Left kidney (tissue), 2 donors: ENCODE measurements around the gene TMEM39B. TPM values are rescaled to one million over a fixed set of nuclear protein-coding genes. Genes with fewer than 3 reads are reported as not detected.
"Not testable (repeated sequence)": the region's sequence is repeated elsewhere in the genome, so short reads cannot be mapped to it uniquely, and the experiment has no call there.

Experiments
- DNase-seq: peaks from one replicate; pipeline ENCODE4 v3.0.0-alpha.2; 2013
- polyA plus RNA-seq: library from polyadenylated mRNA; unstranded; fragments of 120-200 nt; gene quantifications from one replicate; pipeline ENCODE4 v1.2.1, GENCODE V29; 2013; ENCODE audit not compliant: insufficient read length

Gene TMEM39B
- polyA plus RNA-seq, 1 donor: 19.8 TPM

DNA sequence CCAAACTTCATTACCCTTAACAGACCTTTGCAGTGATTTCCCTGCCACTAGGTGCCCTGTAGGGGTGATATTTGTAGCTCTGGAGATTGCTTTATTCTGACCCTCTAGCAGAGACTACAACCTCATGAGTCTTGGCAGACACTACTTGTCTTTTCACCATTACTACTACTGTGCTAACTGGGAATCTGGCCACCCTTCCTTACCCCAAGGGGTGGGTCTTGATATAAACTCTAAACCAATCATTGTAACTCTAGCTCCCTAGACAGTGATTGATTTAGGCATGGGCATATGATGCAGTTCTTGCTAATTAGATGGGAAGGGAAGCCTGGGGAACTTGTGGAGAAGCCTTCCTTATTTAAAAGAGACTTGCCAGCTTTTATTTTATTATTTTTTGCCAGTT, 39.0 kb downstream of the TMEM39B start:
- DNase-seq: no peak

DNA sequence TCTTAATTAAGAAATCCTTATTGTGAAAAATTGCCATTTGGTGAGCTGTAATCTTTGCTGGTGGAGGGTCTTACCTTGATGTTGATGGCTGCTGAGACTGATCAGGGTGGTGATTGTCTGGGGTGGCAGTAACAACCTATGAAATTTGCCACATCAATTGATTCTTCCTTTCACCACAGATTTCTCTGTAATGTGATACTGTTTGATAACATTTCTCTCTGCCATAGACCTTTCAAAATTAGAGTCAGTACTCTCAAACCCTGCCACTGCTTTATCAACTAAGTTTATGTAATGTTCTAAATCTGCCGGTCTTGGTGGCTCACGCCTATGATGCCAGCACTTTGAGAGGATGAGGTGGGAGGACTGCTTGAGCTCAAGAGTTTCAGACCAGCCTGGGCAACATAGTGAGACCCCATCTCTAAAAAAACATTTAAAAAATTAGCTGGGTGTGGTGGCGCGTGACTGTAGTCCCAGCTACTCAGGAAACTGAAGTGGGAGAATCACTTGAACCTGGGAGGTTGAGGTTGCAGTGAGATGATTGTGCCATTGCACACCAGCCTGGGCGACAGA, 40.2 kb downstream of the TMEM39B start:
- no peak for DNase-seq

DNA sequence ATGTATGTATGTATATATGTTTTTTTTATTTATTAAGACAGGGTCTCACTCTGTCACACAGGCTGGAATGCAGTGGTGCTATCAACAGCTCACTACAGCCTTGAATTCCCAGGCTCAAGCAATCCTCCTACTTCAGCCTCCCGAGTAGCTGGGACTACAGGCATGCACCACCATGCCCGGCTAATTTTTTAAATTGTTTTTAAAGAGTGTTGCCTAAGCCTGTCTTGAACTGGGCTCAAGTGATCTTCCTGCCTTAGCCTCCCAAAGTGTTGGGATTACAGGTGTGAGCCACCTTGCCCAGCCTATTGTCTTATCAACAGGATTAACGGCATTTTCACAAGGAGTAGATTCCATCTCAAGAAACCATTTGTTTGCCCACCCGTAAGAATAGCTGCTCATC, 40.7 kb downstream of the TMEM39B start:
- DNase-seq: not testable (repeated sequence)

DNA sequence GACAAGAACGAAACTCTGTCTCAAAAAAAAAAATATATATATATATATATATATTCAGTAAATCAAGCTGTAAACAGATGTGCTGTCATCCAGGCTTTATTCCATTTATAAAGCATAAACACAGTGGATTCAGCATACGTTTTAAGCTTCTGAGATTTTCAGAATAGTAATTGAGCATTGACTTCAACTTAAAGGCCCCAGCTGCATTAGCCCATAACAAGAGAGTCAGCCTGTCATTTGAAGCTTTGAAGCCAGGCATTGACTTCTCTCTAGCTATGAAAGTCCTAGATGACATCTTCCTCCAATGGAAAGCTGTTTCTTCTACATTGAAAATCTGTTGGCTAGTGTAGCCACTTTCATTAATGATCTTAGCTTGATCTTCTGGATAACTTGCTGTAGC, 41.7 kb downstream of the TMEM39B start:
- no peak for DNase-seq

DNA sequence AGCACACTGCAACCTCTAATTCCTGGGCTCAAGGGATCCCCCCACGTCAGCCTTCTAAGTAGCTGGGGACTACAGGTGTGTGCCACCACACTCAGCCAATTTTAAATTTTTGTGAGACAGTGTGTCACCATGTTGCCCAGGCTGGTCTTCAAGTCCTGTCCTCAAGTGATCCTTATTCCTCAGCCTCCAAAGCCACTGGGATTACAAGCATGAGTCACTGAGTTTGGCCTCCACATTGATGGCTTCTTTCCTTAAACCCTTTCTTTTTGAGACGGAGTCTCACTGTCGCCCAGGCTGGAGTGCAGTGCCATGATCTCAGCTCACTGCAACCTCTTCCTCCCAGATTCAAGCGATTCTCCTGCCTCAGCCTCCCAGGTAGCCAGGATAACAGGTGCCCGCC, 42.8 kb downstream of the TMEM39B start:
- no peak for DNase-seq

DNA sequence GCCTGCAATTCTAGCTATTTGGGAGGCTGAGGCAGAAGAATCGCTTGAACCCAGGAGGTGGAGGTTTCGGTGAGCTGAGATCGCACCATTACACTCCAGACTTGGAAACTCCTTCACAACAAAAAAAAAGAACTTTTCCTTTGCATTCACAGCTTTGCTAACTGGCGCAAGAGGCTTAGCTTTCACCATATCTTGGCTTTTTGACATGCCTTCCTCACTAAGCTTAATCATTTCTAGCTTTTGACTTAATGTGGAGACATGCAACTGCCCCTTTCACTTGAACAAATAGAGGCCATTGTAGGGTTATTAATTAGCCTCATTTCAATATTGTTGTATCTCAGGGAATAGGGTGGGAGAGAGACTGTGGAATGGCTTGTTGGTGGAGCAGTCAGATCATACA, 43.8 kb downstream of the TMEM39B start:
- no peak for DNase-seq

DNA sequence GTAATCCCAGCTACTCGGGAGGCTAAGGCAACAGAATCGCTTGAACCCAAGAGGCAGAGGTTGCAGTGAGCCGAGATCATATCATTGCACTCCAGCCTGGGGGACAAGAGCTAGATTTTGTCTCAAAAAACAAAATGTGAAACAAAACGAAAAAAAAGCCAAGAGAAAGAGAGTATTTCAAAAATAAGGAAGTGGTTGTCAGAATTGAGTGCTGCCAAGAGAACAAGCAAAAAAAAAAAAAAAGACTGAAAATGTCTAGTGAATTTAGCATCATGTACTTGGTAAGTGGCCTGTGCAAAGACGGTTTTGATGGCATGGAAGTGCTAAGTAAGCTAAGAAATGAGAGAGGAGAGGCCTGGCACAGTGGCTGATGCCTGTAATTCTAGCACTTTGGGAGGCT, 49.4 kb downstream of the TMEM39B start:
- no peak for DNase-seq

DNA sequence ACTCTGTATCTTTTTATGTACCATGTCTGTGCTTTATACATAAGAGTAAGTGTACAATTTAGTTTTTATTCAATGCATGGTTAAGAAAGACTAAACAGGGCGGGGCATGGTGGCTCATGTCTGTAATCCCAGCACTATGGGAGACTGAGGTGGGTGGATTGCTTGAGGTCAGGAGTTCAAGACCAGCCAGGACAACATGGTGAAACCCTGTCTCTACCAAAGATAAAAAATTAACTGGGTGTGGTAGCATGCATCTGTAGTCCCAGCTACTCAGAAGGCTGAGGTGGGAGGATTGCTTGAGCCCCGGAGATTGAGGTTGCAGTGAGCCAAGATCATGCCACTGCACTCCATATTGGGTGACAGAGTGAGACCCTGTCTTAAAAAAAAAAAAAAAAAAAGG, 50.6 kb downstream of the TMEM39B start:
- DNase-seq: not testable (repeated sequence)

DNA sequence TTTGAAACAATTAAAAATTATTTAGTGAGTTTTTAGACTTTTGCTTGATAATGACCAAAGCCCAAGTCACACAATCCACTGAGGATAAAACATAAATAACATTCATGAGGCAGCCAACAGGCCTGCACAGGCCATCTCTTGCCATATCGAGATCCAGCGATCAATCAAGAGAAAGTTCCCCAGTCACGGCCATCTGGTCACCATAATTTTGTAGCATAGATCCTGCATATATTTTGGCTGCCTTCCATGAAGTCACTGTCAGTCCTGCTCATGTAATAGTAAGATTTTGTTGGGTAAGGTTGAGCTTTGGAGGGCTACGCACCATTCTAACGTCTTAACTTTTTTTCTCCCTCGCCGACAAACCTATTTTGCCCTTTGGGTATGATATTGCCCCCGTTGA, 52.6 kb downstream of the TMEM39B start:
- DNase-seq: no peak

DNA sequence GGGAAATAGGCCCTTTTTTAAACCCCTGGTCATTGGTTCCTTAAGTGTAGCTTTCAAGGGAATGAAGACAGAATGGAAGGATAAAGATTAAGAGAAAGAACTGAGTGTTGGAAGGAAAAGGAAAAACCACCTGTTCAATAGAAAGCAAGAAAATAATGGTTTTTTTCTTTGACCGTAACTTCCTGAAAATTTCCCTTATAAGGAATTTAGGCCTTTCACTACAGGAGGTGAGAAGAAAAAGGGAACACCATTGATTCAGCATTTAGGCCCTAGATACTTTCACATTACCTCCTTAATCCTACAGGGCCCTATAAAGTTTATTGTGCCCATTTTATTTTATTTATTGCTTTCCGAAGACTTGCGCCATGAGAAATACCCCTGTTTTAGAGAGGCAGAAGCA, 54.0 kb downstream of the TMEM39B start:
- DNase-seq: no peak

DNA sequence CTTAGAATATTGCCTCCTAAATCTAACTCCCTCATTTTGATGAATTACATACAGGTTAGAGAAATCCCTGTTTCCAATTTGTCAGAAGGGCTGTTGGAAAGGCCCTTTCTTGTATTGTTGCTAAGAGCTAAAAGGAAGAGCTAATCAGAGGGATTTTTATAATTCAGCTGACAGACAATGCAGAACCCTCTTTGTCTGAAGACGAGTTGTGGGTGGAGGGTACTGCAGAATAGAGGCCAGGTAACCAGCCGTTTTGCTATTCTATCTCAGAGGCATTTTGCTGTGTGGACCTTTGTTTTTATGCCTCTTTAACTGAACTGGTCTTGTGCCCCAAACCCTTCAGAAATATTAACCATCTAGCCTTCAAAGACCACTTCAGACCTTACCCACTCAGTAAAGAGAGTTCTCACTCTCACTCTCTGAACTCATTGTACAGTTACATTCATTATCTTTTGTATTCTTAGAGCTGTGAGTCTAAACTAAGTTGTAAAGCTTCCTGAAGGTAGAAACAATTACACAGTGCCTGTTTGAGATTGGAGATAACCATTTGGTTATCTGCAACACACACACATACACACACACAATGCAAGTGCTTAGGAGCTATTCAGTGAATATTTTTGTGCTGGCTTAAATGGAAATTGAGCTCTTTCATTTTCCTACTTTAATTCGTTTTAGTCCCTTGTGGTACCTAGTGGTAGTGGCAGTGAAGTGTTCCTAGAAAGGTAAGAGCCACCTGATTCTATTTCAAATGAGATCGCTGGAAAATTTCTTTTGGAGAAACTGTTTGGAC, 54.9 kb downstream of the TMEM39B start:
- DNase-seq: no peak

DNA sequence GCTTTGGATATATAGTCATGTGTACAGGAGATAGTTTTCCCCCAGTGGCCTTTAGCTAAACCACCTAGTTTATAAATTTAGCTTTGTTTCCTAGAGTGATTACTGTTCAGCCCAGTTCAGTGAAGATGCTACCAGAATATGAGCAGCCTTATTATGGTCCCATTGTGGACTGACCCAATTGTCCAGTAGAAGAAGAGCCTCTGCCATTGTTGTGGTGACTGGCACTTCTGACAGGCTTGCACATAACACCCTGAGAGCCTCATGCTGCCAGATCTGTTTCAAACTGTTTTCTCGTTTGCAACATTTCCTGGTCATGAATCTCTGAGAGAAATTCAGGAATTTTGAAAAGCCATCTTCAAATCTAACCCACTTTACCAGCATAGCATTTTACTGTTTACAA, 55.7 kb downstream of the TMEM39B start:
- no peak for DNase-seq

DNA sequence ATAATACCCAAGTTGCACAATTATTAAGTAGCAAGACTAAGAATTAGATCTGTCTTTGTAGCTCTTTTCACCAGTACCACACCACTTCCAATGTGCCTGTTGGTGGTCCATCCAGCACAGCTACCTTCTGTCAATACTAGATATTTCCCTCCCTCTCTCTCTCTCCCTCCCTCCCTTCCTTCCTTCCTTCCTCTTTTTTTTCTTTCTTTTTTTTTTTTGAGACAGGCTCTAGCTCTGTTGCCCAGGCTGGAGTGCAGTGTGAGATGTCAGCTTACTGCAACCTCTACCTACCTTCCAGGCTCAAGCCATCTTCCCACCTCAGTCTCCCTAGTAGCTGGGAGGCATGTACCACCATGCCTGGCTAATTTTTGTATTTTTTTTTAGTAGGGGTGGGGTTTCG, 56.2 kb downstream of the TMEM39B start:
- DNase-seq: no peak

DNA sequence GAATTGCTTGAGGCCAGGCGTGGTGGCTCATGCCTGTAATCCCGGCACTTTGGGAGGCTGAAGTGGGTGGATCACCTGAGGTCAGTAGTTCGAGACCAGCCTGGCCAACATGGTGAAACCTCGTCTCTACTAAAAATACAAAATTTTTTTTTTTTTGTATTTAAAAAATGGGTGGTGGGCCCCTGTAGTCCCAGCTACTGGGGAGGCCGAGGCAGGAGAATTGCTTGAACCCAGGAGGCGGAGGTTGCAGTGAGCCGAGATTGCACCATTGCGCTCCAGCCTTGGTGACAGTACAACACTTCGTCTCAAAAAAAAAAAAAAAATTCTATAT, 61.2 kb downstream of the TMEM39B start:
- DNase-seq: not testable (repeated sequence)

DNA sequence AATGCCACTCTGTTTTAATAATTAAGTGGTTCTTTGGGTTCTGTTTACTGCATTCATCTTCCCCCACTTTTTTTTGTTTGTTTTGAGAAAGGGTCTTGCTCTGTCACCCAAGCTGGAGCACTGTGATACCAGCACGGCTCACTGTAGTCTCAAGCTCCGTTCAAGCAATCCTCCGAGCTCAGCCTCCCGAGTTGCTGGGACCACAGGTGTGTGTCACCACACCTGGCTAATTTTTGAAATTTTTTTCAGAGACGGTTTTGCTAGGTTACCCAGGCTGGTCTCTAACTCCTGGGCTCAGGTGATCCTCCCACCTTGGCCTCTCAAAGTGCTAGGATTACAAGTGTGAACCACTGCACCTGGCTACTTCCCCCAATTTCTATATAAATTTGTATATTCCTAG, 64.4 kb downstream of the TMEM39B start:
- DNase-seq: no peak

DNA sequence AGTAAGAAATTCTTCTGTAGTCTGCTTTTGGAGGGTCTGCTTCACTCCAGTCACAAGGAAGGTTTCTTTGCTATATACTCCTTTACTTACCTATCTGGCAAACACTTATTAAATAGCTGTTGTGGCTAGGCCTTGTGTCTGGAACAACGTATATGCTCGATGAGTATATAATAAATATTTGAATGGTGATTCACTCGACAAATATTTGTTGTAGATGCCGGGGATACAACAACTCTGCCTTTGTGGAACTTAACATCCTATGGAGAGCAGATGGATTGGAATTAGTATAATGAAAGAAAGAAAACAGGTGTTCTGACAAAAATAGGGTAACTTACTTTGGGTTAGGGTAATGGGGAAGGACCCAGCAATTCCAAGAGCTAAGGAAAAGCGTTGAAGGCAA, 66.2 kb downstream of the TMEM39B start:
- DNase-seq: no peak

DNA sequence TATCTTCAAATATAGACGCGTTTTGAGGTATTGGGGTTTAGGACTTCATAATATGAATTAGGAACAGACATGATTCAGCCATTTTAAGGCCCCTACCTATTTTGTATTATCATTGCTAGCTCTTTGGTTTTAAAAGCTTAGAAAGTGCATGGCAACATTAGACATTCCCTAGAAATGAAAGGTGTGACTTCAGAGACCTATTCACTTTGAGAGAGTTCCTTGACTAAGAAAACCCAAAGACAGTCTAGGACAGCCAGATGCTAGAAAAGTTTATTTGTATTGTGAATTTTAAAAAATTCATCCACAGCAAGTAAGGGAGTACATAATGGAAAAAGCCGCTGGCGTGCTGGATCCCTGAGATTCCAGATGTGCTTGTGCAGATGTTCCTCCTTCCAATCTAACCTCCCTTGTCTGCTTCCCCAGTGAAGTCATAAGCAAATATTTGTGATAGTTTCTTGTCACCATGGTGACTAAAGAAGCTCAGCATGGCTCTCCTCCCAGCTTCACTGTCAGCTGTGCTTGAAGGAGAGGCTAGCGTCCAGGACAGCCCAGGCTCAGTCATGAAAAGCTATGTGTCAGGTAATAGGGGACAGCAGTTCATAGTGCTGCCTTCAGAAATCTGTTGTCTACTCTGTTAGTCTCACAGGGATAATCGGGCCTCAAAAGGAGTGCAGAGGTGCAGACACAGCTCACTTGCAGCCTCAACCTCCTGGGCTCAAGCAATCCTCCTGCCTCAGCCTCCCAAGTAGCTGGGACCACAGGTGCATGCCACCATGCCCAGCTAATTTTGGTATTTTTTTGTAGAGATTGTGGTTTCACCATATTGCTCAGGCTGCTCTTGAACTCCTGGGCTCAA, 69.9 kb downstream of the TMEM39B start:
- DNase-seq: peak; percentile 56

DNA sequence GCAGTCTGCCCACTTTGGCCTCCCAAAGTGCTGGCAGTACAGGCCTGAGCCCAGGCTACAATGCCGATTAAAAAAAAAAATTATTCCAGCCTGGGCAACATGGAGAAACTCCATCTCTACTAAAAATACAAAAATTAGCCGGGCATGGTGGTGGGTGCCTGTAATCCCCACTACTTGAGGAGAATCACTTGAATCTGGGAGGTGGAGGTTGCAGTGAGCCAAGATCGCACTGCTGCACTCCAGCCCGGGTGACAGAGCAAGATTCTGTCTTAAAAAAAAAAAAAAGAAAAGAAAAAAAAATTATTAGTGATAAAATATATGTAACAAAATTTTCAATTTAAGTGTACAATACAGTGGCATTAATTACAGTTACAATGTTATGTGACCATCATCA, 70.6 kb downstream of the TMEM39B start:
- not testable (repeated sequence) for DNase-seq

DNA sequence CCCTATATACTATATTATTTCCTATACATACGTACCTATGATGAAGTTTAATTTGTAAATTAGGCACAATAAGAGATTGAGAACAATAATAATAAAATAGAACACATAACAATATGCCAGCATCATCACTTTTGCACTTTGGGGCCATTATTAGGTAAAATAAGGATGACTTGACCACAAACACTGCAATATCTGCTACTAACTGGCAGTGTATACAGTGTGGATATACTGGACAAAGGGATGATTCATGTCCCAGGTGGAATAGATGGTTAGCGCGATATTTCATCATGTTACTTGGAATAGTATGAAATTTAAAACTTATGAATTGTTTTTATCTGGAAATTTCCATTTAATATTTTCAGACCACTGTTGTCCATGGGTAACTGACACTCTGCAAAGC, 71.3 kb downstream of the TMEM39B start:
- DNase-seq: no peak

DNA sequence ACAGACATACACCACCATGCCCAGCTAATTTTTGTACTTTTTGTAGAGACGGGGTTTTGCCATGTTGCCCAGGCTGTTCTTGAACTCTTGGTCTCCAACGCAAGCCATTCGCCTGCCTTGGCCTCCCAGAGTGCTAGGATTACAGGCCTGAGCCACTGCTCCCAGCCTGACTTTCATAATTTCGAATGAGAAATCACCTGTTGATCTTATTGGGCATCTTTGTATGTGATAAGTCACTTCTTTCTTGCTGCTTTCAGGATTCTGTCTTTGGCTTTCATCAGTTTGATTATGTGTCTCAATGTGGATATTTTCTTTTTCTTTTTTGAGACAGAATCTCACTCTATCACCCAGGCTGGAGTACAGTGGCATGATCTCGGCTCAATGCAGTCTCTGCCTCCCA, 75.1 kb downstream of the TMEM39B start:
- not testable (repeated sequence) for DNase-seq

DNA sequence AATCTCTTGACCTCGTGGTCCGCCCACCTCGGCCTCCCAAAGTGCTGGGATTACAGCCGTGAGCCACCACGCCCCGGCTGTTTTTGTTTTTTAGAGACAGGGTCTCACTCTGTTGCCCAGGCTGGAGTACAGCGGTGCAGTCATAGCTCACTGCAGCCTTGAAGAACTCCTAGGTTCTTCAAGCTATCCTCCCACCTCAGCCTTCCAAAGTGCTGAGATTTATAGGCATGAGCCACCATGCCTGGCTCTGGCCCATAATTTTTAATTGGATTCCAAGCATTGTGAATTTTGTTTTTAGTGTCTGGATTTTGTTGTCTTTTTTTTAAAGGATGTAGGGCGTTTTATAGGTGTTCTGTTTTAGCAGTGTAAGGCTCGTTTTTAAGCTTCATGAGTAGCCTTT, 78.1 kb downstream of the TMEM39B start:
- DNase-seq: no peak

DNA sequence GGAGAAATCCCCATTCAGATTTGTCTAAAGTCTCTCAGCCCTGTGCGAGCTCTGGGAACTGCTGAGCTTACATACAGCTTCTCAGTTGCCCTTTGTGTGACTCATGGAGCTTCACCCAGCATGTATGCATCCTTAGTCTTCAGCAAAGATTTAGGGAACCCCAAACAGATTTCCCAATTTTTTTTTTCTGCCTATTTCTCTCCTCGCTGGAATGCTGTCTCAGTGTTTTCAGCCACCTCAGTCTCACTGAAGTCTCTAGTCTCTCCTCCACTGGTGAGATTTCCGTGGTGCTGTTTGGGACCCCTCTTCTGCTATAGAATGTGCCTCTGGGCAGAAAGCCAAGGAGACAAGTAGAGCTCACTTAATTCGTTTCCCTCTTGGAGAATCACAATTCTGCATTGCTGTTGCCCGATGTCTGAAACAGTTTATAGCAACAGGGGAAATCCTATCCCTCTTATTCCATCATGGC, 78.6 kb downstream of the TMEM39B start:
- peak; percentile 41 for DNase-seq
